K562 (cell line): ENCODE measurements around the gene ADCY9. TPM values are rescaled to one million over a fixed set of nuclear protein-coding genes. Genes with fewer than 3 reads are reported as not detected.

Experiments
- ATAC-seq: fragments of 200-7000 bp; cut with Tn5 transposase; 3 replicates; pipeline ENCODE4 v1.9.1; 2020; ENCODE audit warnings: moderate library complexity
- BruUV-seq: library from RNA; stranded (reverse); fragments of 400-500 nt; replicated peaks from 2 replicates; lab custom pipeline; 2021; lab: Mats Ljungman, UMichigan
- CTCF ChIA-PET: fragments of 300-600 bp; formaldehyde crosslinking; extraction: SDS; loops from one replicate; lab custom pipeline; 2021; ENCODE audit warnings: low intra/inter-chr PET ratio; lab: Yijun Ruan, JAX
- POLR2A ChIA-PET: fragments of 300-600, 350-650 bp; sonication (Branson Sonifier 250); formaldehyde crosslinking; extraction: SDS; loops from one replicate; lab custom pipeline; 2021; ENCODE audit warnings: antibody characterized with exemption, inconsistent platforms; lab: Yijun Ruan, JAX
- DNase-seq, 4 experiments: peaks; one replicate each; pipeline versions ENCODE4 v3.0.0 to v3.0.0-alpha.2; 2011 to 2018; ENCODE audit warnings: low spot score in 3 of 4, mixed read lengths in 3 of 4; ENCODE audit errors: extremely low read depth in 1 of 4
- FAIRE-seq: peaks from 2 replicates; lab custom pipeline; 2011; peaks lifted over from hg19 to GRCh38; lab: Jason Lieb, UNC
- H2AFZ ChIP-seq: 2 replicates; pipeline ENCODE4 v1.6.0; 2011; ENCODE audit warnings: low read depth, low read length, control low read depth, inconsistent platforms
- H3K27ac ChIP-seq: fragments of 200-600 bp; 3 replicates; pipeline ENCODE4 v1.8.0; 2011; ENCODE audit warnings: low read depth, mild to moderate bottlenecking, control low read depth, inconsistent platforms, low read length, moderate library complexity, mixed read lengths; ENCODE audit errors: extremely low read depth
- H3K27me3 ChIP-seq, 2 experiments: fragments of 300-600 bp in 1 of 2; 2 replicates in 1 of 2; 3 replicates in 1 of 2; pipeline versions ENCODE4 v1.6.0 to v1.8.0; 2011; ENCODE audit warnings: inconsistent platforms in 2 of 2, low read length in 2 of 2, mild to moderate bottlenecking in 1 of 2, mixed read lengths in 1 of 2, moderate library complexity in 1 of 2; ENCODE audit not compliant: control insufficient read depth in 2 of 2, insufficient read depth in 2 of 2
- H3K36me3 ChIP-seq: fragments of 300-600 bp; 3 replicates; pipeline ENCODE4 v1.8.0; 2011; ENCODE audit warnings: mild to moderate bottlenecking, low read length, inconsistent platforms; ENCODE audit not compliant: control insufficient read depth, insufficient read depth
- H3K4me1 ChIP-seq, 2 experiments: fragments of 200-600 bp in 1 of 2; replicated peaks in 1 of 2; 2 replicates in 1 of 2; 3 replicates in 1 of 2; pipeline versions ENCODE4 v1.5.1 to v1.8.0; 2011; ENCODE audit warnings: inconsistent platforms in 2 of 2, low read length in 2 of 2, mild to moderate bottlenecking in 1 of 2, mixed read lengths in 1 of 2, moderate library complexity in 1 of 2; ENCODE audit not compliant: control insufficient read depth in 2 of 2, insufficient read depth in 2 of 2
- H3K4me2 ChIP-seq: 2 replicates; pipeline ENCODE4 v1.6.1; 2011; ENCODE audit warnings: low read length, control low read depth, inconsistent platforms, mixed read lengths; ENCODE audit not compliant: insufficient read depth
- H3K4me3 ChIP-seq: fragments of 200-600 bp; sonication (generic), shearing (Covaris generic); 2 replicates; pipeline ENCODE4 v1.5.1; 2016; ENCODE audit warnings: control low read depth, inconsistent platforms
- H3K79me2 ChIP-seq: fragments of 200-600 bp; 3 replicates; pipeline ENCODE4 v1.8.0; 2011; ENCODE audit warnings: low read length, inconsistent platforms; ENCODE audit not compliant: control insufficient read depth, insufficient read depth
- H3K9ac ChIP-seq, 2 experiments: 2 replicates each; pipeline versions ENCODE4 v1.6.0 to v1.6.1; 2011; ENCODE audit warnings: low read depth in 2 of 2, low read length in 2 of 2, control low read depth in 1 of 2, inconsistent platforms in 1 of 2, mild to moderate bottlenecking in 1 of 2, mixed read lengths in 1 of 2; ENCODE audit not compliant: insufficient read depth in 1 of 2
- H3K9me1 ChIP-seq: one replicate; pipeline ENCODE4 v1.6.0; 2011; ENCODE audit warnings: inconsistent platforms, mild to moderate bottlenecking, low read length, moderate library complexity; ENCODE audit not compliant: control insufficient read depth, insufficient read depth
- H3K9me3 ChIP-seq: replicated peaks from 2 replicates; pipeline ENCODE4 v1.5.1; 2011; ENCODE audit warnings: low read depth, low read length, inconsistent platforms; ENCODE audit not compliant: control insufficient read depth, insufficient read depth
- H4K20me1 ChIP-seq: replicated peaks from 2 replicates; pipeline ENCODE4 v1.6.1; 2011; ENCODE audit warnings: low read length, inconsistent platforms, mixed read lengths; ENCODE audit not compliant: control insufficient read depth, insufficient read depth
- ARID3B ChIP-seq: fragments of 250-450 bp; sonication (Bioruptor Pico); IDR thresholded peaks from 2 replicates; pipeline ENCODE4 v1.4.0; 2020; ENCODE audit warnings: borderline replicate concordance
- BRD9 ChIP-seq: fragments of 450-650 bp; IDR thresholded peaks from 2 replicates; pipeline ENCODE4 v1.6.1; 2018; ENCODE audit warnings: low read depth; ENCODE audit not compliant: partially characterized antibody
- CHD2 ChIP-seq: IDR thresholded peaks from 2 replicates; pipeline ENCODE4 v1.6.1; 2011; ENCODE audit warnings: low read depth, low read length
- EP400 ChIP-seq: fragments of 450-650 bp; IDR thresholded peaks from 2 replicates; pipeline ENCODE4 v1.6.1; 2017; ENCODE audit warnings: antibody characterized with exemption, mild to moderate bottlenecking, moderate library complexity
- HOXB6 ChIP-seq: fragments of 250-450 bp; sonication (Bioruptor Pico); IDR thresholded peaks from 2 replicates; pipeline ENCODE4 v1.5.1; 2022; ENCODE audit warnings: mild to moderate bottlenecking, borderline replicate concordance
- NFRKB ChIP-seq: fragments of 450-650 bp; IDR thresholded peaks from 2 replicates; pipeline ENCODE4 v1.6.1; 2016; ENCODE audit warnings: low read depth
- NR1H2 ChIP-seq: sonication (generic); formaldehyde crosslinking; IDR thresholded peaks from 2 replicates; pipeline ENCODE4 v1.4.0; 2020; ENCODE audit warnings: mild to moderate bottlenecking, missing genetic modification reagents
- RFX5 ChIP-seq: IDR thresholded peaks from 2 replicates; pipeline ENCODE4 v1.6.1; 2011; ENCODE audit warnings: low read depth, mild to moderate bottlenecking, improper control_type of control experiment, low read length
- ZNF239 ChIP-seq: fragments of 250-450 bp; sonication (Bioruptor Pico); IDR thresholded peaks from 2 replicates; pipeline ENCODE4 v1.4.0; 2020; ENCODE audit warnings: mild to moderate bottlenecking
- WGBS: fragments of 100-300 bp; shearing (Covaris generic); methylation state at CpG from one replicate; pipeline ENCODE4 v1.1.6; 2016; ENCODE audit warnings: low coverage, mixed read lengths; ENCODE audit not compliant: insufficient coverage; ENCODE audit errors: missing lambda C conversion rate; 5-methylcytosine and 5-hydroxymethylcytosine counted together
- in situ Hi-C: fragments of 300-500 bp; cut with MboI; formaldehyde crosslinking; loops from 4 replicates; pipeline ENCODE4 v1.15.0; 2018; ENCODE audit warnings: inconsistent platforms, mixed read lengths
- intact Hi-C: fragments of 100-400 bp; cut with micrococcal nuclease; formaldehyde crosslinking; loops from 2 replicates; pipeline ENCODE4 v1.14.2; 2022
- polyA plus RNA-seq, 8 experiments: library from polyadenylated mRNA; depleted of rRNA in 4 of 8; stranded (reverse) in 5 of 8; unstranded in 3 of 8; fragments of >200 nt; fragmentation: Nextera tagmentation in 2 of 8; fragmentation: Illumina TruSeq in 1 of 8; extraction: Ambion mirVana in 2 of 8; extraction: Trizol in 1 of 8; gene quantifications; 2 replicates each; pipeline versions ENCODE4 v1.2.1 to v1.2.3, GENCODE V29; 2011 to 2014; ENCODE audit warnings: inconsistent platforms in 1 of 8, missing spikeins in 1 of 8
- total RNA-seq, 7 experiments: library from RNA; depleted of rRNA in 6 of 7; stranded (reverse); fragments of >200 nt in 6 of 7; fragmentation: Illumina TruSeq in 2 of 7; extraction: Trizol in 2 of 7; gene quantifications; 2 replicates each; pipeline versions ENCODE4 v1.2.1 to v1.2.3, GENCODE V29; 2011 to 2021; ENCODE audit warnings: low replicate concordance in 1 of 7
- TF ChIP-seq, protein P1 (sequence below): fragments of 250-450 bp; sonication (Bioruptor Pico); IDR thresholded peaks from 2 replicates; pipeline ENCODE4 v1.9.0; 2021; ENCODE audit warnings: mild to moderate bottlenecking, inconsistent platforms

Gene ADCY9
- total and polyA plus RNA-seq, 9 of the 15 experiments (the other 6 are each of a cell fraction or from before 2014, with no cell fraction given) = 0.03 to 0.29 (median 0.17) TPM

DNA sequence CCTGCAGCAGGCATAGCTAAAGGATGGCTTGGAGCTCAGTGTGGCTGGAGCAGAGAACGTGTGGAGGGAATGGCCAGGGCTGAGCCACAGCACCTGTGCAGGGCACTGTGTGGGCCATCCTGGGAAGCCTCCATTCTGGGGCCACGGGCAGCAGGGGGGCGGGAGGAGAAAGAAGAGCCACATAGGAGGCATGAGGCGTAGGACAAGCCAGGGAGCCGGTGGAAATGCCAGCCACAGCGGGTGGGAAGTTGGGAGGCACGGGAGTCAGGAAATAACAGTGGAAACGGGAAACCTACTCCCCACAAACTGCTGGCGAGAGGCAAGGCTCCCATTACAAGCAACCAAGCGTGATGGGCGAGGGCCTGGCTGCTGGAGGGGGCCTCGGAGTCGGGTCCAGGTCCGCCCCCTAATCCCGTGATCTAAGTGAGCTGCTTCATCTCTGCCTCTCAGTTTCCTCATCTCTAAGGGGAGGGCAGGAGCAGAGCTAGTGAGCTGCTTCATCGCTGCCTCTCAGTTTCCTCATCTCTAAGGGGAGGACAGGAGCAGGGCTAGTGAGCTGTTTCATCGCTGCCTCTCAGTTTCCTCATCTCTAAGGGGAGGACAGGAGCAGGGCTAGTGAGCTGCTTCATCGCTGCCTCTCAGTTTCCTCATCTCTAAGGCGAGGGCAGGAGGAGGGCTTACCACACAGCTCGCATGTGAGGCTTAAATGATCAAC is 104.9 kb downstream of the ADCY9 start:
- H3K4me3 ChIP-seq = no peak overlapping the region
- ATAC-seq = no peak
- DNase-seq = no peak
- H3K27ac ChIP-seq = no peak overlapping the region
- in situ Hi-C loops = no loop called here
- no peak for FAIRE-seq
- CTCF ChIA-PET = no interaction called here
- no peak overlapping the region for H3K4me2 ChIP-seq
- intact Hi-C loops = no loop called here
- peaks cover 3 to 4% of the 10 kb centered on the region in 2 experiments; a peak in 4 of 5 replicates for H3K4me1 ChIP-seq
- TF ChIP-seq CHD2 (no peak), EP400 (no peak), RFX5 (no peak), ARID3B (CRISPR knock-in tag) (no peak), BRD9 (no peak), ZNF239 (CRISPR knock-in tag) (no peak), HOXB6 (CRISPR knock-in tag) (no peak), NR1H2 (CRISPR knock-in tag) (no peak), NFRKB (no peak)
- TF ChIP-seq, protein P1, sequence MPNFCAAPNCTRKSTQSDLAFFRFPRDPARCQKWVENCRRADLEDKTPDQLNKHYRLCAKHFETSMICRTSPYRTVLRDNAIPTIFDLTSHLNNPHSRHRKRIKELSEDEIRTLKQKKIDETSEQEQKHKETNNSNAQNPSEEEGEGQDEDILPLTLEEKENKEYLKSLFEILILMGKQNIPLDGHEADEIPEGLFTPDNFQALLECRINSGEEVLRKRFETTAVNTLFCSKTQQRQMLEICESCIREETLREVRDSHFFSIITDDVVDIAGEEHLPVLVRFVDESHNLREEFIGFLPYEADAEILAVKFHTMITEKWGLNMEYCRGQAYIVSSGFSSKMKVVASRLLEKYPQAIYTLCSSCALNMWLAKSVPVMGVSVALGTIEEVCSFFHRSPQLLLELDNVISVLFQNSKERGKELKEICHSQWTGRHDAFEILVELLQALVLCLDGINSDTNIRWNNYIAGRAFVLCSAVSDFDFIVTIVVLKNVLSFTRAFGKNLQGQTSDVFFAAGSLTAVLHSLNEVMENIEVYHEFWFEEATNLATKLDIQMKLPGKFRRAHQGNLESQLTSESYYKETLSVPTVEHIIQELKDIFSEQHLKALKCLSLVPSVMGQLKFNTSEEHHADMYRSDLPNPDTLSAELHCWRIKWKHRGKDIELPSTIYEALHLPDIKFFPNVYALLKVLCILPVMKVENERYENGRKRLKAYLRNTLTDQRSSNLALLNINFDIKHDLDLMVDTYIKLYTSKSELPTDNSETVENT (CRISPR knock-in tag) = no peak
- no peaks in the 10 kb centered on the region for H3K9me1 ChIP-seq
- POLR2A ChIA-PET = interaction anchor here (0.6 to 1.3 kb wide), 3 partner anchors 10 to 396 kb away, joined by 3 to 5 read pairs (median 4); no protein-coding TSS in a partner anchor
- peaks cover 51 to 58% of the 10 kb centered on the region in 2 experiments for H3K27me3 ChIP-seq
- H4K20me1 ChIP-seq = 0 out of 2 replicates have a peak, but pooled peaks cover 12% of the 10 kb centered on the region
- H3K36me3 ChIP-seq = no peaks in the 10 kb centered on the region
- H3K9me3 ChIP-seq = no peaks in the 10 kb centered on the region
- 2% methylated on average over 17 of the region's 20 CpGs for WGBS
- H3K9ac ChIP-seq = no peak overlapping the region
- no peak overlapping the region for H2AFZ ChIP-seq
- no peaks in the 10 kb centered on the region for H3K79me2 ChIP-seq
- BruUV-seq = no TSS peak
